Nephron (organoid): Measurements from ENCODE around the gene EMX2.

Experiments used
- H3K27ac Mint-ChIP-seq, 3 experiments: 2 replicates each; pipeline ENCODE4 v1.8.0; 2020; ENCODE audit warnings: mixed read lengths in 3 of 3, mild to moderate bottlenecking in 2 of 3, moderate library complexity in 1 of 3
- H3K27me3 Mint-ChIP-seq: 2 replicates; pipeline ENCODE4 v1.8.0; 2021; ENCODE audit warnings: low read depth, mild to moderate bottlenecking, moderate library complexity, mixed read lengths
- H3K36me3 Mint-ChIP-seq: 2 replicates; pipeline ENCODE4 v1.8.0; 2020; ENCODE audit warnings: low read depth, mixed read lengths
- H3K4me1 Mint-ChIP-seq: 2 replicates; pipeline ENCODE4 v1.8.0; 2020; ENCODE audit warnings: mixed read lengths
- H3K4me3 Mint-ChIP-seq, 3 experiments: 2 replicates each; pipeline ENCODE4 v1.8.0; 2020; ENCODE audit warnings: mild to moderate bottlenecking in 3 of 3, mixed read lengths in 3 of 3, moderate library complexity in 2 of 3
- H3K9me3 Mint-ChIP-seq: 2 replicates; pipeline ENCODE4 v1.8.0; 2020; ENCODE audit warnings: mixed read lengths
- CTCF ChIP-seq, 3 experiments: fragments of 200-600 bp; sonication (generic); IDR thresholded peaks; one replicate each; pipeline ENCODE4 v1.5.0; 2021; ENCODE audit warnings: antibody characterized with exemption in 3 of 3; ENCODE audit not compliant: unreplicated experiment in 3 of 3

The EMX2 gene

GRCh38 chr10:117509573-117509972 lies 33.0 kb upstream of the EMX2 start:
- H3K36me3 Mint-ChIP-seq: peaks cover 12% of the 10 kb centered on the region
- peaks cover 2% of the 10 kb centered on the region for H3K4me1 Mint-ChIP-seq
- no peak overlapping the region for H3K4me3 Mint-ChIP-seq
- TF ChIP-seq CTCF (IDR thresholded peaks at IDR 0.05; ENCODE audit: unreplicated experiment in 3 of 3): no peak
- H3K27me3 Mint-ChIP-seq: peaks cover 11% of the 10 kb centered on the region
- H3K9me3 Mint-ChIP-seq: peaks cover 2% of the 10 kb centered on the region
- H3K27ac Mint-ChIP-seq: no peak overlapping the region

GRCh38 chr10:117511601-117512390 lies 30.8 kb upstream of the EMX2 start:
- H3K36me3 Mint-ChIP-seq: peaks cover 13% of the 10 kb centered on the region
- H3K27ac Mint-ChIP-seq: no peak overlapping the region
- H3K4me1 Mint-ChIP-seq: peaks cover 4% of the 10 kb centered on the region
- H3K4me3 Mint-ChIP-seq: no peak overlapping the region
- peaks cover 7% of the 10 kb centered on the region for H3K27me3 Mint-ChIP-seq
- no peak for TF ChIP-seq CTCF (IDR thresholded peaks at IDR 0.05; ENCODE audit: unreplicated experiment in 3 of 3)
- no peaks in the 10 kb centered on the region for H3K9me3 Mint-ChIP-seq

GRCh38 chr10:117514971-117515370 lies 27.6 kb upstream of the EMX2 start:
- Mint-ChIP-seq H3K9me3 (no peaks in the 10 kb centered on the region), H3K27ac (no peak overlapping the region), H3K27me3 (peaks cover 10% of the 10 kb centered on the region), H3K36me3 (peaks cover 12% of the 10 kb centered on the region), H3K4me3 (no peak overlapping the region), H3K4me1 (peaks cover 4% of the 10 kb centered on the region)
- no peak for TF ChIP-seq CTCF (IDR thresholded peaks at IDR 0.05; ENCODE audit: unreplicated experiment in 3 of 3)

DNA sequence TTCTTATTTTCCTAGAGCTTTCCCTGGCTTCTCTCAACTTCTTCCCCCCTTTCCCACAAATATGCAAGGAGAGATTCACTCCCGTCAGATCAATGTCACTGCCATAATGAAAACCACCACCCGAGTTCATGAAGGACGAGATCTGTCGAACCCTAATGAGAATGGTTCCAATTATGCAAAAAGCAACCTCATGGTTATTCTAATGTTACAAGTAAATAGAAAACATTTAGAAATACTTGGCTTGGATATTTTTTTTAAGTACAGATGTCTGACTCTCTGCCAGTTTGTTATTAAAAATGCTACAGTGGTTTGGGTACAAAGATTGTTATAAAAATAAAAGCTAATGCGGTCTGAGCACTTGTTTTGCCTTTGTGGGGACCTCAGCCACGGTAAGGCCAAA lies 25.9 kb upstream of the EMX2 start:
- H3K4me3 Mint-ChIP-seq: no peak overlapping the region
- H3K9me3 Mint-ChIP-seq: no peaks in the 10 kb centered on the region
- H3K27ac Mint-ChIP-seq: no peak overlapping the region
- TF ChIP-seq CTCF (IDR thresholded peaks at IDR 0.05; ENCODE audit: unreplicated experiment in 3 of 3): no peak
- H3K27me3 Mint-ChIP-seq: peaks cover 10% of the 10 kb centered on the region
- peaks cover 12% of the 10 kb centered on the region for H3K36me3 Mint-ChIP-seq
- H3K4me1 Mint-ChIP-seq: peaks cover 4% of the 10 kb centered on the region

DNA sequence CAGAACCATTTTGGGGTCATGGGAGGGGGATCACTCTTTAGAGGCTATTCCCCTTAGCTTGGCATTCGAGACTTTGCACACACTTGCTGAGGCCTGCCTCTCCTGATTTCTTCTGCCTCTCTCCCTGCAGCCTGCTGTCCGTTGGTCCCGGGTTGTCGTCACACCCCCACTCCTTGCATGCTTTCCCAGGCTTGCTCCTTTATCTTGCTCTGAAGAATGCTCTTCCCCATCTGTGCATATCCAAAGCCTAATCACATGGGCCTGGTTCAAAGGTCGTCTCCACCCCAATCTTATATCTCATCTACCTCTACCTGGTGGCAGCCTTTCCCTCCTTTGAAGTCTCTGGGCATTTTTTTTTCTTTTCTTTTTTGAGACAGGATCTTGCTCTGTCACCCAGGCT lies 24.3 kb upstream of the EMX2 start:
- Mint-ChIP-seq H3K36me3 (peaks cover 11% of the 10 kb centered on the region), H3K4me3 (no peak overlapping the region), H3K27ac (no peak overlapping the region), H3K27me3 (peaks cover 18% of the 10 kb centered on the region), H3K9me3 (no peaks in the 10 kb centered on the region), H3K4me1 (peaks cover 4% of the 10 kb centered on the region)
- TF ChIP-seq CTCF (IDR thresholded peaks at IDR 0.05; ENCODE audit: unreplicated experiment in 3 of 3): no peak

- H3K36me3 Mint-ChIP-seq: peaks cover 9% of the 10 kb centered on the region
- no peak overlapping the region for H3K27ac Mint-ChIP-seq
- H3K27me3 Mint-ChIP-seq: peaks cover 28% of the 10 kb centered on the region
- no peaks in the 10 kb centered on the region for H3K9me3 Mint-ChIP-seq
- H3K4me3 Mint-ChIP-seq: no peak overlapping the region
- TF ChIP-seq CTCF (IDR thresholded peaks at IDR 0.05; ENCODE audit: unreplicated experiment in 3 of 3): no peak
- peaks cover 4% of the 10 kb centered on the region for H3K4me1 Mint-ChIP-seq
Measured at GRCh38 chr10:117519286-117519685, 23.3 kb upstream of the EMX2 start.
